ENCODE results near the gene HK3.

The HK3 gene

DNA sequence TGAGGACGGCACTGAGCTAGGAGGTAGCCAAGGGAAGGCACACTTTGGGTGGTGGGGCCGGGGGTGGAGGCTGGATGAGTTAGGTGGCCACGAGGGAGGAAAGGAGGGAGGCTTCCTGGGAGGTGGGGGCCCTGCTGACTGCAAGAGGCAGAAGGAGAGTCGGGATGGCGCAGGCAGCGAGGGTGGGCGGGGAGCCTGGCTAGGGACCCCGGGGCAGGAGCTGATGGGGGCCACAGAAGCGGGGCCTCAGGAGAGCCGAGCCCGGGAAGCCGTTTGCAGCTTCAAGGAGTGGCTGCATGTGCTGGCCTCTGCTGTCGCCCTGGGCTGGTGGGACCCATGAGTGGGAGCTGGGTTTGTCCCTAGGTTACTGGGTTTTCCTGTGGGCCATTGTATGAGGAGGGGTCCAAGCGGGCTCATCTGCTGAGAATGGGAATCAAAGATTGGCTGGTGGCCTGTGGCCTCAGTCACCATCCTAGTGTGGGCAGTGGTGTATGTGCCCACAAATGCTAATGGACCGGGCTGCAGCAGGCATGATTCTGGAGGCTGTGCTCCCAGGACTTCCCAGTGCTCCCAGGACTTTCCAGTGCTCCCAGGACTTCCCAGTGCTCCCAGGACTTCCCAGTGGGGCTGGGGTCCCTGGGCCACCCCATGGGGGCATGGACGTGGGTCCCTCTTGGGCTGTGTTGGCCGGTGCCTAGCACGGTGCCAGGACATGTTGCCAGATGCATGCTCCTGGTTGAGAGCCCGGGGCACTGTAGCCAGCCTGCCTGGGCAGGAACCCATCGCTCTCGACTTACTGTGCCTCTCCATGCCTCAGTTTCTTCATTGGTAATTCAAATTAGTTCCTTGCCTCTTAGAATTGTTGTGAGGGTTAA is 48.5 kb downstream of the HK3 start:
- no peak for DNase-seq (ENCODE audit: low read depth)

DNA sequence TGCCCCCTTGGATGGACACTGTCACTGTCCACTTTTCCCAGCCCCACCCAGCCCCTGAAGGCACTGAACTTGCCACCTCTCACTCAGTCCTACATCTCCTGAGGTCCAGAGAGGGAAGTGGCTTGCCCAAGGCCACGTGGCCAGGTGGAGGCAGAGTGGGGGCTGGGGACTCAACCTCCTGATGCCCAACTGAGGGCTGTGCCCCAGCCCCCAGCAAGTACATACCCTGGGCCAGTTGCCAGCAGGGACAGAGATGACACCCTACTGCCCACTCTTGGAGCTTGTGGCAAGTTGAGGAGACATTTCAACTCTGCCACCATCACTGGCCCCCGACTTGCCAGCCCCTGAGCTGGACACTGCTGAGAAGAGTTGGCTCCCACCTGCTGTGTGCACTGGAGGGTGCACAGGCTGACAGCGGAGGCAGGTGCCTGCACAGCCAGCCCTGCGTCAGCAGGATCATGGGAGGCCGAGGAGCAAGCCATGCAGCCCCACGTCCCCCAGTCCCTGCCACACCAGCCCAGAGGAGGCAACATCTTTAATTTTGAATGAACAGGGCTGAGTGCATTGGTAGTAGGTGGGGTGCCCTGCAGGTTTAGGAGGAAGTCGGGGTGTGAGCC is 49.4 kb downstream of the HK3 start:
- DNase-seq (ENCODE audit: low read depth): no peak

DNA sequence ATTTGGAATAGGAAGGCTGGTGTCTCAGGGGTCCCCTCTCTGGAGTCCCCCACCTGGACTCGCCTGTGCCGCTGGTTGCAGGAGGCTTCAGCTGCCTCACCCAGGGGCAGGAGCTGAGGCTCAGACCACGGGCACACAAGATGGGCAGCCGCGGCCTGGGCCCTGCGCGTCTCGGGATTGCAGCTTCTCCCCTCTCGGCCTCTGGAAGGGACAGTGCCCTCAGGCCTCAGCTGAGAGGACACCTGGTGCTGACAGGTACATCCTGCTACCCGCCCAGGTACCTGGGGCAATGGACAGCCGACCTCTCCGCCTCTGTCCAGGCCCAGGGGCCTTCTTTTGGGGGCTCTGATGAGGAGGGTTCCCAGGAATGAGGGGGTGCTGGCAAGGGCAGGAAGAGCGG is 50.5 kb downstream of the HK3 start:
- DNase-seq (ENCODE audit: low read depth): no peak

DNA sequence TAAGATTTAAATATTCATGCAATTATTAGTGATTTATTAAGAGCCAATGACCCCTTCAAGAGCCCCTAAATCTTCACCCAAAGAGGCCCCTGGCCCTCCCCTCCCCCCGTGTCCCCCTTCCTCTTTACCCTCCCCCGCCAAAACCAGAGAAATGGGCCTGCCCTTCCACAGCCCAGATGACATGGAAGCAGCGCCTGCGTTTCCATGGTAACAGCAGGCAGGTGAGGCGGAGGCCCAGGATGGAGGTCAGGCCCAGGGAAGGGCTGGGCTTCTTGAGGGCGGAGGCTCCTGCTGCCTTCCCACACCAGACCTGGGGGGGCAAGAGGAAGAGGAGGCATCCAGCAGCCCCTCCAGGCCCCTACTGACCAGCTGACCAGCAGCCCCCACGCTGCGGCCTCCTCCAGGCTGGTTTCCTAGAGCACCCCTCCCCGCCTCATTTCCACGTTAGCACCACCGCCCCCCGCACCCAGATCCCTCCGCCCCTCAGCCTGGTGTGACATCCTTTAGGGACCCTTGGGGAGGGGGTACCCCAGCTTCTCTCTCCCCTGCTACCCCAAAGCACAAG is 51.3 kb downstream of the HK3 start:
- DNase-seq (ENCODE audit: low read depth): no peak

DNA sequence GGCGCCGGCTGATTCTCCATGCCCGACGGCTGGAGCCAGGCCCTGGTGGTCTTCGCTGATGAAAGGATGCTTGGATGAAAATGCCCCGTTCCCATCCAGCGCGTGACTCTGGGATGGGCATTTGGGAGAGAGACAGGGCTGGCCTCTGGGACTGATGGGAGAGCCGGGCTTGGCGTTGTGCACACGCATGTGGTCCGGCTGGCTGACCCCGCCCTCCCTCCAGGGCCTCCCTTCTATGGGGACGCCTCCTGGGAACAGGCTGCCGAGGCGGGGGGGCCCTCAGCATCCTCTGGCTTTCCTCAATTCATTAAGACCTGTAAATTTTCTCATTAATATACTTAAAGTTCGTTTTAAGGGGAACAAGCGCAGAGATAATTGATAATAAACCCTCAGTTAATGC is 52.0 kb downstream of the HK3 start:
- DNase-seq (ENCODE audit: low read depth): no peak

DNA sequence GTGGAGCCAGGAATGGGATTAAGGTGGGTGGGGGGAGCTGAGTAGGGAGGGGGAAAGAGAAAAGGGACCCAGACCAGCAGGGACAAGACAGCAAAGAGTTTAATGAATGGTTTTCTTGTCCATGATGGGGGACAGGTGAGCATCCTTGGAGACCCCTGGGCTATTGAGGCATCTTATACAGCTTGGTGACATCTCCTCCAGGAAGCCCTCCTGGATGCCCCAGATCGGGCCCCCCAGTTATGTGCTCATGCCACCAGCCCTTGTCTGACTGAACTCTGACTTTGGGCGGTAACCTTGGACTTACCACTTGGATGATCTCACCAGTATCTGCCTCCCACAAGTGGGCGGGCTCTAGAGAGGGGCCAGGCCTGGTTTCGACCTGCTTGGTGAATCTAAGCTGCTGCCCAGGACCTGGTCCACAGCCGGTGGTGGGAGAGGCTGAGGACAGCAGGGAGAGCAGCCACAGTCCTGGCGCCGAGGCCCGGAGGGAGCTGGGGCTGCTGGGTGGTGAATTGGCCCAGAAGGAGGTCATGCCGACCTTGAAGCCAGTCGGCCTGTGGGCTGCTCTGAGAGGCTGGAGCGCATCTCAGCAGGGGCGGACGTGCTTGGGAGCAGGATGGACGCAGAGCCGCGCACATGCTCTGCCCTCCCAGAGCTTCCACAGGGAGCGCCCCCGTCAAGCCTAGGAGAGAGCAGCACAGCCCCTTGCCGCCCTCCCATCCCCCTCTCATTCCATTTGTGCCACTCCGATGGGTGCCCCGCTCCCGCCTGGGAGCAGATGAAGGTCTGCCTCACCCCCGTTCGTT is 52.6 kb downstream of the HK3 start:
- no peak for DNase-seq (ENCODE audit: low read depth)

DNA sequence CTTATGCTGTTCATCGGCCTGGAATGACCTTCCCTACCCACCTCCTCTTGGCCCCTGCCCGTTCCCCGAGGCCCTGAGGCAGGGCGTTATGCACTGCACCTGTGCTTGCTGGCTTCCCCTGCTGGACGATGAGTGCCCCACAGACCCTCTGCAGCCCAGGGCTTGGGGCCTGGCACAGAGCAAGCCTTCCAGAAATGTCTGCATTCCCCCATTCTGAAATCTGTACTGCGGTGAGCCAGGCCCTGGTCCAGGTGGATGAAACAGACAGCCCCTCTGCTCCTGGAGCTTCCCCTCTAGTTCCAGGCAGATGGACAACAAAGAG is 53.8 kb downstream of the HK3 start:
- DNase-seq (ENCODE audit: low read depth): no peak

DNA sequence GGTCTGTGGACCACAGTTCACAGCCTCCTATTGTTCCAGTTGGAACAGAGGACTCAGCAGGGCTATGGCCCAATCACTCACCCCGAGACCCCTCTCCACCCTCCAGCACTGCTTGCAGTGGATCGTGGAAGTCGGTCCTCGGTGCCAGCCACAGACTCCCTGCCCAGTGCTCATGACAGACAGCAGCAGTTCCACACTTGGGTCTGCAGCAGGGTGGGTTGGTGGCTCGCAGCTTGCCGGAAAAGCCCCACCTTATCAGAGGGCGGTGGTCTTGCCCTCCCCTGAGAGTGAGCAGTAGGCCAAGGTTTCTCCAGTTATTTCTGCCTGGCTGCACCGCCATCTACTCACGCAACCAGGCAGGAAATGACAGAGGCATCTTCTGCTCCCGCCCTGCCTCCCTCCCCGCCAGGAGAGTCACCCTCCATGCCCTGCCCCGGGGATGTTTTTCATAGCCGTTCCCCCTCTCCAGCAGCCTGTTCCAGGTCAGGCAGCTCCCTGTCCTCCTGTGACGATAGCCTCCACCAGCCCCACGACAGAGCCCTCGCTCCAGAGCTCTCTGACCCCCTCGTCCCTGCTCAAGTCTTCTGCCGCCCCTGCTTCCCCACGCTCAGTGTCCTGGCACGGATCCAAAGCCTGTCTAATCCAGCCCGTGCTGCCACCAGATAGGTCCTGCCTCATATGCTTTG is 54.3 kb downstream of the HK3 start:
- no peak for DNase-seq (ENCODE audit: low read depth)

DNA sequence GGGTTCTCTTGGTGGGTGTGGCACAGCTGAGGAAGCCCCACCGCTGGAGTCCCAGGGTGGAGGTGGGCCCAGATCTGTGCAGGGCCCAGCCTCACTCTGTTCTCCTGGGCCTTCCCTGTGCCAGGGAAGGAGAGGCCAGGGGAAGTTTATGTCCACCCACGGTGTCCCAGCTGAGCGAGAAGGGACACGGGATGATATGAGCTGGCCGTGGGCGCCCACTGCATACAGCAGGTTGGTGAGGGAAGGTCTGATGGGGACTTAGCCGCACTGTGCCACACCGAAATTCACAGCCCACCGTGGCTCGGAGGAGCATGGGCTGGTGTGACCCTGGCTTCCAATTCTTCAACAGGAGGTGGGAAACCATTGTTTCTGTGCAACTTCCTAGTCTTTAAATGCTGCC is 54.9 kb downstream of the HK3 start:
- DNase-seq (ENCODE audit: low read depth): no peak

DNA sequence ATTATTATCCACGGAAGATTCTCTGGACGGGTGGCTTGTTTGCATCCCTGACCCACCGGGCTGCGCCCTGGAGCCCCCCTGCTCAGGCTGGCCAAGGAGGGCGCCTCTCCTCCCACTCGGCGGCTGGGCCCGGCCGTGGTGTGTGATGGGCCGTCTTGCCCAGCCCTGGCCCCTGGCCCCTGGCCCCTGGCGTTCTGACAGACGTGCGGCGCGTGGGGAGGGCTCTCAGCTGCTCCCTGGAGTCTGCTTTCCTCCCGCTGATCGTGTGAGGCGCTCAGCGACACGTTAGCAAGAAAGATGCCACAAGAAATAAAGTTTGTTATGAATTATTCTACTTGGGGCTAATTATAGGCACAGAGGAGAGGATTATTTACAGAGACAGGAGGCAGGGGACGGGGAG is 55.5 kb downstream of the HK3 start:
- no peak for DNase-seq (ENCODE audit: low read depth)

DNA sequence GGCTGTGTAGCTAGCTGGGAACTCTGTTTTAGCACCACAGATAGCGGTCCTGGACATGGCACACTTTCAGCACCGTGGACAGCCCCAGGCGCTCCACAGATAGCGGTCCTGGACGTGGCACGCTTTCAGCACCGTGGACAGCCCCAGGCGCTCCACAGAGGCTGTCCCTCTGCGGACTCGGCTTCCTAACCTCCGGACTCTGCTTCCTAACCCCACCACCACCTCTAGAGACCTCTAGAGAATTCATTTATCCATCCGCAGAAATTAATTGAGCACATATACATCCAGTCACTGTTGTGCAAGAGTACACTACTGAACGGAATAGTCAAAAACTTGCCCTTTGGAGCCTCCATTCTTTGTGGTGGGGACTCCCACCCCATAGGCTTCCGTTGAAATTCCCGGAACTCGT is 61.4 kb downstream of the HK3 start:
- peak; percentile 56 for DNase-seq (ENCODE audit: low read depth)

DNA sequence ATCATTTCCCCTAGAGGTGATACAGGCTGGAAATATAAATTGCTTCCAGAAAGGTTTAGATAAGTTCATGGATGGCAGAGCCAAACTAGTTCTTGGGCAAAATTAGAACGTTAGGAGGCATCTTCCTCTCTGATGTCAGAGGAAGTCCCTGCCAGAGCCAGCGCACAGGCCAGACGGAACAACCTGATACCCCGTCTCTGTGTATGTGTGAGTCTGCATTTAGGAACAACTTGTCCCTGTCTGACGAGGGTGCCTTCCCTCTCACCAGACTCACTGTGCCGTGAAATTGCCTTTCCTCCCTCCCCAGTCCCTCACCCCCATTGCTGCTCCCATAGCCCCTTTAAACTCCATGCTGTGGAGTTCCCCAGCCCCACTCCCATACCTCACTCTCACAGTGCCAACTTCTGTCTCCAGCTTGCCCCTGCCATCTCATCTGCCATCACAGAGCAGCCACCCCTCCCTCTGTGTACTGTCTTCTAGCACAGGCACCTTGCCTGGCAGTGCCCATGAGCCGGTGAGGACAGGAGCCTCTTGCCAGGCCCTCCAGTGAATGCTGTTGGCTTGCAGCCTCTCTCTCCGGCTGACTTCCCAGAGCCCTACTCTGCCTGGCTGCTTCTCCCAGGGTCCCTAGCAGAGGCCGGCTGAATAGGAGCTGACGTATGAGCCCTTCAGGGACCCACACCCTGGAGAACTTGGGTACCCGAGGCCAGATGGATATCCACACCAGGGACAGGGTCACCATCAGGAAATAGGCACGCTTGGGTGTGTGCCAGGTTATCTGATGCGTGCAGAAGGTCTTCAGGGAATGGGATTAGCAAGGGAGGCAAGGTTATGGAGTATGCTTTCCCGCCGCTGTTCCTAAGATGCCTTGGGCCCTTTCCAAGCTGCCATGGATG is 62.1 kb downstream of the HK3 start:
- DNase-seq (ENCODE audit: low read depth): no peak

DNA sequence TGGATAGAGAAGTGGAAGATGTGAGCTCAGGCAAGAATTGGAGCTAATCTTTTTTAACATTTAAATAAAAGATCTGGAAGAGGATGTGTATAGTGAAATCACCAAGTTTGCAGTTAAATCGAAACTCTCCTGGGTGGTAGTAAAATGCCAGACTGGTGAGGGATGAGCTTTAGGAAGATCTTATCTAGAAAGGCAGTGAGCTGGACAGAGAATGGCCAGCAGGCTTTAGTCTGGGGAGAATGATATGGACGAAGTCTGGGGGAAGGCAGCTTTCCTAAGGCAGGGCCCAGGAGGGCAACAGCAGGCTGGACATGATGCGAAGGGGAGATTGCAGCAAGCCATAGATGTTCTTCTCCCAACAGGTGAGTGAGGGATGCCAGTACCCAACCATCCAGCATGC is 63.2 kb downstream of the HK3 start:
- no peak for DNase-seq (ENCODE audit: low read depth)

DNA sequence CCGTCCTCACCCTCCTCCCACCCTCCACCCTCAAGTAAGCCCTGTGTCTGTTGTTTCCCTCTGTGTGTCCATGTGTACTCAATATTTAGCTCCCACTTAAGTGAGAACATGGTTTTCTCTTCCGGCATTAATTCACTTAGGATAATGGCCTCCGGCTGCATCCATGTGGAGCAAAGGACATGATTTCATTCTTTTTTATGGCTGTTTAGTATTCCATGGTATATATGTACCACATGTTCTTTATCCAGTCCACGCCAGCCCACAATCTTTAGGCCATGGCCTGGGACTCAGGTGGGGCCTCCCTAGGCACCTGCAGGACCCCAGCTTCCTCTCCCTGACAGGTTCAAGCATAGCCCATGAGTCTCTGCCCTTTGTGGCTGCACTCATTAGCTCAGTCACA is 65.9 kb downstream of the HK3 start:
- DNase-seq (ENCODE audit: low read depth): no peak

DNA sequence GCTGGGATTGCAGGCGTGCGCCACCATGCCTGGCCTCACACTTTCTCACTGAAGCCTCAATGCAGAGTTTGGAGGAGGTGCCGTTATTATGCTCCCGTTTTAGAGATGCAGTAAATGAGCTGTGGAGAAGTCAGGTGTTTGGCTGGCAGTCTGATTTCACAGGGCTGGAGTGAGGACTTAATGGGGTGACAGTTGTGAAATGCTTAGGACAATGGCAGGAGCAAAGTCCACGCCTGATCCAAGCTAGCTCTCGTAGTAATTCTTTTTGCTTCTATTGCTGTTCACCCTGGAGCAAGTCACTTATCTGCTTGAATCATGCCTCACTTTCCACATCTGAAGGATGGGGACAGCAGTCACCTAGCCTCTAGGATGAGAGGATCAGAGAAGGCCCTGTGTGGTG is 67.0 kb downstream of the HK3 start:
- DNase-seq (ENCODE audit: low read depth): no peak

DNA sequence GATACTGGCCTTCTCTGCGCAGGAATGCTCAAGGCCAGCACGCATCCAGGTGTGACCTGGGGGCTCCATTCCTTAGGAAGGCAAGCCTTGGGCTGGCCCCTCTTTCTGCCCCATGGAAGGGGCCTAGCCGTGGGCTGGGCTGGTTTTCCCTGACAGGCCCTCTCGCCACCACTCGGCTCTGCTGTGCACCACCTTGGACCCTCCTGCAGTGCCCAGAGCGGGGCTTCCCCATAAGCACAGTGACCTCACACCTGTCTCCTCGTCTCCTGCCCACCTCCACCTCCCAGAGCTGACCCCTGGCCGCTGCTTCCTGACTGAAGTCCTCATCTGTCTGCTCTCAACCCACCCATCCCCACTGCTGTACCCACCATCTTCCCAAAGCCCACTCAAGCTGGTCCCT is 67.7 kb downstream of the HK3 start:
- DNase-seq (ENCODE audit: low read depth): no peak

DNA sequence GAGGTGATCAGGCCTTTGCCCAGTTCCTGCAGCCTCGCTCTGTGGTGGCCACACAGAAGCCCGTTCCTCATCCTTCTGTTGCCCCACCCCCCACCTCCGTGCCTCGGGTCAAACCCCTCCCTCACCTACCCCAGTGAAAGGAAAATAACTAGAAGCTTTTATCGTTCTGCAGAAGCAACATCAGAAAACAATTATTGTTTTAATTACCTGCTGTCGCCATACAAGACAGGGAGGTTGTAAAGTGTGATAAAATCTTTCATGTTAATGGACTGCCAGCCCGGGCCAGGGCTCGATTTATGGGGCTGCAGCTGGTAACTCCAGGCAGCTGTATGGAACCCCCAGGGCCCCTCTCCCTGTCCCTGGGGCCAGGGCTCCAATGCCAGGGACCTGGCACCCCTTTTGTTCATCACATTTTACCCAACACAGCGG is 68.1 kb downstream of the HK3 start:
- no peak for DNase-seq (ENCODE audit: low read depth)
